ENCODE results near the gene OR4D2. TPM values are rescaled to one million over a fixed set of nuclear protein-coding genes. Genes with fewer than 3 reads are reported as not detected.

Gene OR4D2
- total RNA-seq, 2 donors from 2014 or later = not detected

DNA sequence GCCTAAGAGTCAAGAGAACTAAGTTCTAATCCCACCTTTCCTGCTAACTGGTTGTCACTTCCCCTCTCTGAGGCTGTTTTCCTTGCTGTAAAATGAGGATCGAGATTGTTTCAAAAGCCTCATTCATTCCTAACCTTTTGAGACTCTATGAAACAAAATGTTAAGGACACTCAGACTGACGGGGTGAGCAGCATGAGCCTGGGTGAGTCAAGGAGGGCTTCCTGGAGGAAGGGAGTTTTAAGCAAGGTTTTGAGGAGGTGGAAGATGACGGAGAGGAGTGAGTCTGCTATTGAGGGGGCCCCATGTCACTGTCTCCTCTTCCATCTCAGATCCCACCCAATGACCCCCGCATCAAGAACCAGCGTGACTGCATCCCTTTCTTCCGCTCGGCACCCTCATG is 29.8 kb downstream of the OR4D2 start:
- H3K27me3 ChIP-seq (replicated peaks; ENCODE audit: insufficient read depth) = no peaks in the 10 kb centered on the region
- no peaks in the 10 kb centered on the region for H3K36me3 ChIP-seq
- no peak overlapping the region for H3K4me3 ChIP-seq
- TF ChIP-seq, protein P1, sequence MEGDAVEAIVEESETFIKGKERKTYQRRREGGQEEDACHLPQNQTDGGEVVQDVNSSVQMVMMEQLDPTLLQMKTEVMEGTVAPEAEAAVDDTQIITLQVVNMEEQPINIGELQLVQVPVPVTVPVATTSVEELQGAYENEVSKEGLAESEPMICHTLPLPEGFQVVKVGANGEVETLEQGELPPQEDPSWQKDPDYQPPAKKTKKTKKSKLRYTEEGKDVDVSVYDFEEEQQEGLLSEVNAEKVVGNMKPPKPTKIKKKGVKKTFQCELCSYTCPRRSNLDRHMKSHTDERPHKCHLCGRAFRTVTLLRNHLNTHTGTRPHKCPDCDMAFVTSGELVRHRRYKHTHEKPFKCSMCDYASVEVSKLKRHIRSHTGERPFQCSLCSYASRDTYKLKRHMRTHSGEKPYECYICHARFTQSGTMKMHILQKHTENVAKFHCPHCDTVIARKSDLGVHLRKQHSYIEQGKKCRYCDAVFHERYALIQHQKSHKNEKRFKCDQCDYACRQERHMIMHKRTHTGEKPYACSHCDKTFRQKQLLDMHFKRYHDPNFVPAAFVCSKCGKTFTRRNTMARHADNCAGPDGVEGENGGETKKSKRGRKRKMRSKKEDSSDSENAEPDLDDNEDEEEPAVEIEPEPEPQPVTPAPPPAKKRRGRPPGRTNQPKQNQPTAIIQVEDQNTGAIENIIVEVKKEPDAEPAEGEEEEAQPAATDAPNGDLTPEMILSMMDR (IDR thresholded peaks at IDR 0.05) = no peak
- DNase-seq (ENCODE audit: low spot score) (no peak), ATAC-seq (ENCODE audit: insufficient number of reproducible peaks, low FRiP score, low read depth) (no peak)
- H3K4me1 ChIP-seq (ENCODE audit: control insufficient read depth in 1 of 2, low read depth in 2 of 2) = no peaks in the 10 kb centered on the region
- H3K9me3 ChIP-seq = no peaks in the 10 kb centered on the region
- H3K27ac ChIP-seq = no peak overlapping the region

DNA sequence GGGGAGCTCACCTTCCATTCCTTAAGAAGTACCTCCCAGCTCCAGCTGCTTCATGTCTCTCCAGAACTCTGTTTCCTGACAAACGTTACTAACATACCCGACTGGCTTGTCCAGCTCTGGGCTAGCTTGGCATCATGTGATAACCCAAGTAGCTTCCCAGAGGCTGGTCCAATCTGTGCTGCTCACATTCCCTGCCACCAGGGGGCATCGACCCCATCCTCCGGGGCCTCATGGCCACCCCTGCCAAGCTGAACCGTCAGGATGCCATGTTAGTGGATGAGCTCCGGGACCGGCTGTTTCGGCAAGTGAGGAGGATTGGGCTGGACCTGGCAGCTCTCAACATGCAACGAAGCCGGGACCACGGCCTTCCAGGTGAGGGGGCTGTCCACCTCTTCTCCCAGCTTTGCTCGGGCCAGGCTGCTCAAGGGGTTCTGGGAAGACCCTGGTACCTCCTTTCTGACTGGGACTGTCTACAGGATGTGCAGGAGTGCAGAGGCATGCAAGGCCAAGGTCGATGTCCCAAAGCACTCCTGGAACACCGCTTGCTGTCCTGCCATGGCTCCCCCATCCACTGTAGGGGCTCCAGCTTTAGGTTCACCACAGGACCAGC is 33.3 kb downstream of the OR4D2 start:
- TF ChIP-seq, protein P1 (IDR thresholded peaks at IDR 0.05) = no peak
- Histone ChIP-seq H3K27me3 (replicated peaks; ENCODE audit: insufficient read depth) (no peaks in the 10 kb centered on the region), H3K4me3 (no peak overlapping the region), H3K4me1 (ENCODE audit: control insufficient read depth in 1 of 2, low read depth in 2 of 2) (no peaks in the 10 kb centered on the region), H3K9me3 (no peaks in the 10 kb centered on the region), H3K27ac (no peak overlapping the region), H3K36me3 (no peaks in the 10 kb centered on the region)
- ATAC-seq (ENCODE audit: insufficient number of reproducible peaks, low FRiP score, low read depth) (no peak), DNase-seq (ENCODE audit: low spot score) (no peak)

DNA sequence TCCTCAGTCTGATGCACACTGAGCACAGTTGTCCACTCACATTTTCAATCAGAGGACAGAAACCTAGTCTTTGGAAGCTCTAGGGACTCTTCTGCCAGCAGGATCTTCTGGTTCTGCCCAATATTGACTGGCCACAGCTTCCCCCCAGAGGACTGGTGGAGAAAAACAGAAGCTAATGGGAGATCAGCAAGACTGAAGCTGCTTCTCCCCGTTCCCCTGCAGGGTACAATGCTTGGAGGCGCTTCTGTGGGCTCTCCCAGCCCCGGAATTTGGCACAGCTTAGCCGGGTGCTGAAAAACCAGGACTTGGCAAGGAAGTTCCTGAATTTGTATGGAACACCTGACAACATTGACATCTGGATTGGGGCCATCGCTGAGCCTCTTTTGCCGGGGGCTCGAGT is 36.1 kb downstream of the OR4D2 start:
- Histone ChIP-seq H3K4me3 (no peak overlapping the region), H3K27ac (no peak overlapping the region), H3K27me3 (replicated peaks; ENCODE audit: insufficient read depth) (no peaks in the 10 kb centered on the region)

DNA sequence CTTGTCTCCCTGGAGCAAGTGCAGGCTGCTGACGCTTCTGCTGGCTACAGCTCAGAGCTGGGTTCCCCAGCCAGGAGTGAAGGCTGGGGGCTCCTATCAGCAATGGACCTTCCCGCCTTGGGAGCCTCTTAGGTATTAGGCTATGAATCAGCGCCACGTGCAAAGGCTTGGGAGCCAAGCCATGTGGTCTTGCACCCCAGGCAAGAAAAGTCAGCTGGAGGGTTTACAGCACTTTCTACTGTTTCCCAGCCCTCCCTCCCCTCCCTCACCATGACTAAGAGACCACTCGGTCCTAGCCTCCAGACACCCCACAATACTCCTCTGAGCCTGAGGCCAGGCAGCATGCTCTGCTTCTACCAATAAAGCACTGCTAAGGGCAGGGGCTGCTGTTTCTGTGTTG is 38.0 kb downstream of the OR4D2 start:
- peaks cover 11% of the 10 kb centered on the region for H3K36me3 ChIP-seq
- H3K4me1 ChIP-seq (ENCODE audit: control insufficient read depth in 1 of 2, low read depth in 2 of 2) = no peaks in the 10 kb centered on the region
- no peak overlapping the region for H3K4me3 ChIP-seq
- TF ChIP-seq, protein P1 (IDR thresholded peaks at IDR 0.05) = no peak
- ATAC-seq (ENCODE audit: insufficient number of reproducible peaks, low FRiP score, low read depth) (no peak), DNase-seq (ENCODE audit: low spot score) (no peak)
- H3K27ac ChIP-seq = no peak overlapping the region
- no peaks in the 10 kb centered on the region for H3K27me3 ChIP-seq (replicated peaks; ENCODE audit: insufficient read depth)
- H3K9me3 ChIP-seq = no peaks in the 10 kb centered on the region

More for the DNA sequence above, 36.1 kb downstream of the OR4D2 start:
- Histone ChIP-seq H3K9me3 (no peaks in the 10 kb centered on the region), H3K4me1 (ENCODE audit: control insufficient read depth in 1 of 2, low read depth in 2 of 2) (no peaks in the 10 kb centered on the region), H3K36me3 (peaks cover 7% of the 10 kb centered on the region)
- ATAC-seq (ENCODE audit: insufficient number of reproducible peaks, low FRiP score, low read depth) (no peak), DNase-seq (ENCODE audit: low spot score) (no peak)
- TF ChIP-seq, protein P1 (IDR thresholded peaks at IDR 0.05) = no peak

DNA sequence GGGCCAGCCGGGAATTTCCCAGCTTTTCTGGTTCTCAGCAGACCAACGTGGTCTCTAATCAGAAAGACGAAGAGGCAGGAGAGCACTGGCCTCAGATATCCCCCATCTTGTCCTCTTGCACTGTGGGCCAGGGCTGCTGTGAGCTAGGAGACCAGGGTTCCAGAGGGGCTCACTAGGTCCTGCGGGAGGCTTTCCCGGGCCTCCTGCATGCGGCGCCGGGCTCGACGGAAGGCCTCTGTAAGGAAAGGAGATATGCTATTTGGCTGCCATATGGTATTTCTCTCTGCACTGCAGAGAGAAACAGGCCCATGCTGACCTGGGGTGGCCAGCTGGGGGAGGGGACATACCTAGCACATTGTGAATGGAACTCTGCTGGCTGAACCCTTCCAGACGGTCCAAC is 39.2 kb downstream of the OR4D2 start:
- peaks cover 11% of the 10 kb centered on the region for H3K36me3 ChIP-seq
- H3K4me3 ChIP-seq = no peak overlapping the region
- no peak overlapping the region for H3K27ac ChIP-seq
- no peak for ATAC-seq (ENCODE audit: insufficient number of reproducible peaks, low FRiP score, low read depth)
- H3K4me1 ChIP-seq (ENCODE audit: control insufficient read depth in 1 of 2, low read depth in 2 of 2) = no peaks in the 10 kb centered on the region
- H3K9me3 ChIP-seq = no peaks in the 10 kb centered on the region
- no peak for DNase-seq (ENCODE audit: low spot score)
- TF ChIP-seq, protein P1 (IDR thresholded peaks at IDR 0.05) = no peak
- no peaks in the 10 kb centered on the region for H3K27me3 ChIP-seq (replicated peaks; ENCODE audit: insufficient read depth)
